Omental fat pad (tissue), 4 donors: ENCODE results near the gene CD19. TPM values are rescaled to one million over a fixed set of nuclear protein-coding genes. Genes with fewer than 3 reads are reported as not detected.

Experiments used
- ATAC-seq: fragments of 150-250 bp; one replicate; pipeline ENCODE4 v1.9.1; 2016; ENCODE audit warnings: mild to moderate bottlenecking, moderate library complexity; ENCODE audit not compliant: low FRiP score
- DNase-seq: peaks from one replicate; pipeline ENCODE4 v3.0.0-alpha.2; 2019; ENCODE audit warnings: low spot score
- total RNA-seq, 4 donors: library from RNA; depleted of rRNA; stranded (reverse); fragments of >200 nt; gene quantifications; one replicate each; pipeline ENCODE4 v1.1.0, GENCODE V29; 2016
- TF ChIP-seq, protein P1 (sequence below), 3 donors: fragments of 450-650 bp; IDR thresholded peaks; one replicate each; pipeline ENCODE4 v1.5.1; 2016 to 2017; ENCODE audit warnings: antibody characterized with exemption in 3 of 3, mild to moderate bottlenecking in 3 of 3, moderate library complexity in 2 of 3

CD19 gene
- total RNA-seq, 4 donors from 2014 or later: 0.46 TPM; not detected in 3

DNA sequence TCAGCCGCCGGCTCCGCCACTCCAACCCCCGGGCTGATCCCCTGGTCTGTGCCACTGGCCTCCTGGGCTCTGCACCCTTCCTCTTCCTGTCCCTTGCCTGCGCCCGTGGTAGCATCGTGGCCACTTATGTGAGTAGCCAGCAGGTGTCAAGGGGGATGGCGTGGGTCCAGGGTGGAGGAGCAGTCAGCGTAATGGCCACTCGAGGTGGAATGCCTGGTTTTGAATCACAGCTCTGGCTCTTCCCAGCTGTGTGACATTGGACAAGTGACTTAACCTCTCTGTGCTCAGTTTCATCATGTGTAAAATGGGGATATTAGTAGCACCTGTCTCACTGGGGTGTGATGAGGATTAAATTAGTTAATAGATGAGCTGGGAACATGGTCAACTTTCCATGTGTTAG lies 50.6 kb downstream of the CD19 start:
- no peak for ATAC-seq
- no peak for DNase-seq
- TF ChIP-seq, protein P1, sequence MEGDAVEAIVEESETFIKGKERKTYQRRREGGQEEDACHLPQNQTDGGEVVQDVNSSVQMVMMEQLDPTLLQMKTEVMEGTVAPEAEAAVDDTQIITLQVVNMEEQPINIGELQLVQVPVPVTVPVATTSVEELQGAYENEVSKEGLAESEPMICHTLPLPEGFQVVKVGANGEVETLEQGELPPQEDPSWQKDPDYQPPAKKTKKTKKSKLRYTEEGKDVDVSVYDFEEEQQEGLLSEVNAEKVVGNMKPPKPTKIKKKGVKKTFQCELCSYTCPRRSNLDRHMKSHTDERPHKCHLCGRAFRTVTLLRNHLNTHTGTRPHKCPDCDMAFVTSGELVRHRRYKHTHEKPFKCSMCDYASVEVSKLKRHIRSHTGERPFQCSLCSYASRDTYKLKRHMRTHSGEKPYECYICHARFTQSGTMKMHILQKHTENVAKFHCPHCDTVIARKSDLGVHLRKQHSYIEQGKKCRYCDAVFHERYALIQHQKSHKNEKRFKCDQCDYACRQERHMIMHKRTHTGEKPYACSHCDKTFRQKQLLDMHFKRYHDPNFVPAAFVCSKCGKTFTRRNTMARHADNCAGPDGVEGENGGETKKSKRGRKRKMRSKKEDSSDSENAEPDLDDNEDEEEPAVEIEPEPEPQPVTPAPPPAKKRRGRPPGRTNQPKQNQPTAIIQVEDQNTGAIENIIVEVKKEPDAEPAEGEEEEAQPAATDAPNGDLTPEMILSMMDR (IDR thresholded peaks at IDR 0.05): no peak

DNA sequence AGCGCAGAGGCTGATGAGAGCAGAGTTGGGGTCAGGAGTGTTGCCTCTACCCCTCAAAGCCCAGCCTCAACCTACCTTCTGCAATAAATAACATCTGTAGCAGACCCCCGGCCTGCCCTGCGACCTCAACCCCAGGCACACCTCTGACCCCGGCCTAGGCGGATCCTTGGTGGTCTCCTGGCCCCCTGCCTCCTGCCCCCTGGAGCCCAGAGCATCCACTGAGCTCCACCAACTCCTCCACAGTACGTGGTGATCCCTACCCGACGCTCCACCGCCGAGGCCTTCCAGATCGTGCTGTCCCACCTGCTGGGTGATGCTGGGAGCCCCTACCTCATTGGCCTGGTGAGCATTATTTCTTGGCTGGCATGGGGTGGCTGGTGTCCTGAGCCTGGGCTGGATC lies 51.2 kb downstream of the CD19 start:
- ATAC-seq (no peak), DNase-seq (no peak)
- TF ChIP-seq, protein P1 (IDR thresholded peaks at IDR 0.05): no peak

DNA sequence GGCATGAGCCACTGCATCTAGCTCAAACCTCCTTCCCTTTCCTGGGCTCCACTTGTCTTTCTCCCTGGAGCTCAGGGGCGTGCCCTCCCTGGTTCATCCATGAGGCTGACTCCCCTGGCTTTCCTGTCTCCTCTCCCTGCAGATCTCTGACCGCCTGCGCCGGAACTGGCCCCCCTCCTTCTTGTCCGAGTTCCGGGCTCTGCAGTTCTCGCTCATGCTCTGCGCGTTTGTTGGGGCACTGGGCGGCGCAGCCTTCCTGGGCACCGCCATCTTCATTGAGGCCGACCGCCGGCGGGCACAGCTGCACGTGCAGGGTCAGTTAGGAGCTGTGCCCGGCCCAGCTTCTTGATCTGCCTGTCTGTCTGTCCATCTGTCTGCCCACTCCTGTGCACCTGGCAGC lies 51.9 kb downstream of the CD19 start:
- ATAC-seq (no peak), DNase-seq (no peak)
- TF ChIP-seq, protein P1 (IDR thresholded peaks at IDR 0.05): no peak

DNA sequence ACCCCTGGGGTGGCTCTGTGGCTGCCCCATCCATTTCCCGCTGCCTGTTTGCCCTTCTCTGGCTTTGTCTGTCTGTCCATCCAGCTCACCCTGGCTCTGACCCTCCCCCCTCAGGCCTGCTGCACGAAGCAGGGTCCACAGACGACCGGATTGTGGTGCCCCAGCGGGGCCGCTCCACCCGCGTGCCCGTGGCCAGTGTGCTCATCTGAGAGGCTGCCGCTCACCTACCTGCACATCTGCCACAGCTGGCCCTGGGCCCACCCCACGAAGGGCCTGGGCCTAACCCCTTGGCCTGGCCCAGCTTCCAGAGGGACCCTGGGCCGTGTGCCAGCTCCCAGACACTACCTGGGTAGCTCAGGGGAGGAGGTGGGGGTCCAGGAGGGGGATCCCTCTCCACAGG lies 52.3 kb downstream of the CD19 start:
- no peak for DNase-seq
- TF ChIP-seq, protein P1 (IDR thresholded peaks at IDR 0.05): no peak
- no peak for ATAC-seq

DNA sequence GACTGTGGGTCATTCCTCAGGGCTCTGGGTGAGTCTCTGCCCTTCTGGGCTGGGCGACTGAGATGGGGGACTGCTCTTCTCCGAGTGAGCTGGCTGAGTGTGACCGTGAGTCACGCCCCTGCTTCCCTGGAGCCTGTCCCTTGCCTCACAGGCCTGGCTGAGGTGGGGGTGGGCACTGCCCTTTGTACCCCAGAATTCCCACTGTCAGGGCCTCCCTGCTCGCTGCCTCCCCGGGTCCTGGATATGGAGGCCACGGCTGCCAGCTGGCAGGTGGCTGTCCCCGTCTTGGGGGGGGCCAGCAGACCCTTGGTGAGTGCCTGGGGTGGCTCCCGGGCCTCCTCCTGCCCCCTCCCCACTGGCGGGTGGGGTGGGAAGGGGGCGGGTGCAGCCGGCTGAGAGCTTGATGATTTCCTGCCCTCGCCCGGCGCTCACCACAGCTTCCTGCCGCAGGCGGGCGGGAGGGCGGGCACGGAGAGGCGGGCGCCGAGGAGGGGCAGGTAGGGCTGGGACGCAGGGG lies 52.9 kb downstream of the CD19 start, which contains the start of gene LAT:
Gene LAT (plus strand): TSS at position 434 of the 517 bp plus-strand sequence. CDS start 366 bp downstream, outside the sequence.
- DNase-seq (no peak), ATAC-seq (no peak)
- TF ChIP-seq, protein P1 (IDR thresholded peaks at IDR 0.05): no peak

DNA sequence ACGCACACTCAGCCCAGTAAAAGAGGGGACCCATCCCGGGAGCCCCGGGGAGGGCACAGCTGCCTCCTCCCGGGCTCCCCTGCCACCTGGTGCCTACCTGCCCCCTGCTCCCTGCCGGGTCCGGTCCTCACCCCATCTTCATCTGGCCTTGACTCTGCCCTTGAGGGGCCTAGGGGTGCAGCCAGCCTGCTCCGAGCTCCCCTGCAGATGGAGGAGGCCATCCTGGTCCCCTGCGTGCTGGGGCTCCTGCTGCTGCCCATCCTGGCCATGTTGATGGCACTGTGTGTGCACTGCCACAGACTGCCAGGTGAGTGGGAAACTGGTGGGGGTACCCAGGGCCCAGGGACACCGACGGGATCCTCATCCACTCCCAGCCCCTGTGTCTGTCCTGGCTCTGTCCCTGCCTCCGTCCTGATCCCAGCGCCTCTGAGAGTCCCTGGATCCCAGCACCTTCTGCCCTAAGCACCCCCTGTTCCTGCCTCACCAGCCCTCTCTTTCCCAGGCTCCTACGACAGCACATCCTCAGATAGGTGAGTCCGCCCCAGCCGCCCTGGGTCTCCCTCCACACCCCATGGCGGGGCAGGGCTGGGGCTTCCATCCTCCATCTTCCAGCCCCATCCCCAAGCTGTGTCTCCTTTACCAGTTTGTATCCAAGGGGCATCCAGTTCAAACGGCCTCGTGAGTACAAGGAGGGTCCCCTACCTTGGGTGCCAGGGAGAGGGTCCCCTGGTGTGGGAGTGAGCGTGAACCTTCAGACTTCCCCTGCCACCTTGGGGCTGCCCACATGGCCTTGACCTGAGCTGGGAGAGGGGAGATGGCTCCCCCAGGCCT lies 53.7 kb downstream of the CD19 start:
- DNase-seq: no peak
- TF ChIP-seq, protein P1 (IDR thresholded peaks at IDR 0.05): no peak
- ATAC-seq: no peak

DNA sequence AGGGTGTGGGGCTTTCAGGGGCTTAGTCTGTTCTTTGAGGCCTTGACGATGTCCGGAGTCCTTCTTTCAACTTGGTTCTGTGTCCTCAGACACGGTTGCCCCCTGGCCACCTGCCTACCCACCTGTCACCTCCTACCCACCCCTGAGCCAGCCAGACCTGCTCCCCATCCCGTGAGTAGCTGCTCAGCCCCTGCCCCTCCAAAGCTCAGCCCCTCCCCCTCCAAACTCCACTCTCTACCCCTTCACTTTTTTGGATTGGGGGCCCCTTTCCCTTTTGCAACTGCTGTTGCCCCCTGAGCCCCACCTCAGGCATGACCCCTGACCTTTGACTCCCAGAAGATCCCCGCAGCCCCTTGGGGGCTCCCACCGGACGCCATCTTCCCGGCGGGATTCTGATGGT lies 54.3 kb downstream of the CD19 start:
- ATAC-seq (no peak), DNase-seq (no peak)
- TF ChIP-seq, protein P1 (IDR thresholded peaks at IDR 0.05): no peak
